Neural cell (in vitro differentiated cells): ENCODE data around the gene ZNF225. TPM values are rescaled to one million over a fixed set of nuclear protein-coding genes. Genes with fewer than 3 reads are reported as not detected.
A peak's percentile ranks its signal among the peaks of the same experiment; 100 is the strongest.
"Not testable (repeated sequence)": the region's sequence is repeated elsewhere in the genome, so short reads cannot be mapped to it uniquely, and the experiment has no call there.

Experiments used
- H2AFZ ChIP-seq: fragments of 200-600, 300-800 bp; sonication (generic), shearing (Covaris generic); 2 replicates; pipeline ENCODE4 v1.6.0; 2014; ENCODE audit warnings: low read depth, mild to moderate bottlenecking, antibody characterized with exemption, low read length, moderate library complexity
- H3F3A ChIP-seq: fragments of 200-600 bp; shearing (Covaris generic); 2 replicates; pipeline ENCODE4 v1.6.1; 2016; ENCODE audit warnings: mild to moderate bottlenecking, moderate library complexity, mixed read lengths, antibody characterized with exemption, low read length; ENCODE audit not compliant: insufficient read depth, poor library complexity, severe bottlenecking
- H3K27ac ChIP-seq: fragments of 200-600, 300-800 bp; sonication (generic), shearing (Covaris generic); 2 replicates; pipeline ENCODE4 v1.5.1; 2014; ENCODE audit warnings: mild to moderate bottlenecking, low read length, moderate library complexity
- H3K27me3 ChIP-seq: fragments of 300-800, 200-600 bp; sonication (generic), shearing (Covaris generic); 2 replicates; pipeline ENCODE4 v1.6.0; 2014; ENCODE audit warnings: mild to moderate bottlenecking, low read depth, low read length, moderate library complexity; ENCODE audit not compliant: insufficient read depth
- H3K36me3 ChIP-seq: fragments of 300-800, 200-600 bp; sonication (generic), shearing (Covaris generic); 2 replicates; pipeline ENCODE4 v1.5.1; 2014; ENCODE audit warnings: mild to moderate bottlenecking, antibody characterized with exemption, low read length, moderate library complexity; ENCODE audit not compliant: insufficient read depth
- H3K4me2 ChIP-seq: fragments of 300-800, 200-600 bp; sonication (generic), shearing (Covaris generic); 2 replicates; pipeline ENCODE4 v1.6.0; 2014; ENCODE audit warnings: mild to moderate bottlenecking, low read length
- H3K4me3 ChIP-seq: fragments of 300-800, 200-600 bp; sonication (generic), shearing (Covaris generic); 2 replicates; pipeline ENCODE4 v1.5.1; 2014; ENCODE audit warnings: mild to moderate bottlenecking, low read length, moderate library complexity
- H3K79me2 ChIP-seq: fragments of 200-600 bp; shearing (Covaris generic); replicated peaks from 2 replicates; pipeline ENCODE4 v1.6.0; 2014; ENCODE audit warnings: mild to moderate bottlenecking, low read length, moderate library complexity; ENCODE audit not compliant: insufficient read depth
- H3K9ac ChIP-seq: fragments of 300-800, 200-600 bp; sonication (generic), shearing (Covaris generic); 2 replicates; pipeline ENCODE4 v1.6.1; 2016; ENCODE audit warnings: mild to moderate bottlenecking, low read length, mixed read lengths
- H3K9me2 ChIP-seq: fragments of 200-600 bp; shearing (Covaris generic); 2 replicates; pipeline ENCODE4 v1.6.1; 2016; ENCODE audit warnings: mild to moderate bottlenecking, low read length, mixed read lengths; ENCODE audit not compliant: insufficient read depth
- H3K9me3 ChIP-seq: fragments of 200-600, 300-800 bp; sonication (generic), shearing (Covaris generic); 2 replicates; pipeline ENCODE4 v1.6.1; 2016; ENCODE audit warnings: mild to moderate bottlenecking, mixed run types, low read length, moderate library complexity, mixed read lengths
- H4K20me1 ChIP-seq: fragments of 200-600 bp; shearing (Covaris generic); 2 replicates; pipeline ENCODE4 v1.6.1; 2016; ENCODE audit warnings: mild to moderate bottlenecking, mixed run types; ENCODE audit not compliant: insufficient read depth
- EP300 ChIP-seq: fragments of 450-650 bp; conservative IDR thresholded peaks from 2 replicates; pipeline ENCODE4 v1.6.1; 2014; ENCODE audit warnings: antibody characterized with exemption, mild to moderate bottlenecking, moderate library complexity; ENCODE audit not compliant: poor library complexity, severe bottlenecking
- EZH2 ChIP-seq: fragments of 200-600, 300-800 bp; shearing (Covaris generic), sonication (generic); IDR thresholded peaks from 2 replicates; pipeline ENCODE4 v1.6.1; 2014; ENCODE audit warnings: antibody characterized with exemption, low read length, borderline replicate concordance, mild to moderate bottlenecking; ENCODE audit not compliant: insufficient read depth, poor library complexity, severe bottlenecking
- MXI1 ChIP-seq: fragments of 450-650 bp; conservative IDR thresholded peaks from 2 replicates; pipeline ENCODE4 v1.6.1; 2014; ENCODE audit warnings: antibody characterized with exemption, mild to moderate bottlenecking; ENCODE audit not compliant: poor library complexity, severe bottlenecking
- POLR2AphosphoS5 ChIP-seq: IDR thresholded peaks from 2 replicates; pipeline ENCODE4 v1.6.1; 2012
- RAD21 ChIP-seq: fragments of 450-650 bp; conservative IDR thresholded peaks from 2 replicates; pipeline ENCODE4 v1.6.1; 2014; ENCODE audit warnings: antibody characterized with exemption, mild to moderate bottlenecking, moderate library complexity
- REST ChIP-seq: IDR thresholded peaks from 2 replicates; pipeline ENCODE4 v1.6.1; 2012; ENCODE audit warnings: borderline replicate concordance
- SMC3 ChIP-seq: fragments of 450-650 bp; conservative IDR thresholded peaks from 2 replicates; pipeline ENCODE4 v1.6.1; 2014; ENCODE audit warnings: antibody characterized with exemption, mild to moderate bottlenecking, moderate library complexity; ENCODE audit not compliant: poor library complexity
- TAF1 ChIP-seq: IDR thresholded peaks from 2 replicates; pipeline ENCODE4 v1.6.1; 2012; ENCODE audit warnings: low read depth
- polyA plus RNA-seq: library from polyadenylated mRNA; depleted of rRNA; stranded (reverse); fragments of >200 nt; gene quantifications from 2 replicates; pipeline ENCODE4 v1.2.3, GENCODE V29; 2014
- TF ChIP-seq, protein P1 (sequence below): fragments of 450-650 bp; IDR thresholded peaks from 2 replicates; pipeline ENCODE4 v1.5.1; 2014; ENCODE audit warnings: antibody characterized with exemption, mild to moderate bottlenecking, moderate library complexity; ENCODE audit not compliant: poor library complexity, severe bottlenecking

Gene ZNF225
- polyA plus RNA-seq, 1 donor from 2014 or later, result 8.5 TPM

DNA sequence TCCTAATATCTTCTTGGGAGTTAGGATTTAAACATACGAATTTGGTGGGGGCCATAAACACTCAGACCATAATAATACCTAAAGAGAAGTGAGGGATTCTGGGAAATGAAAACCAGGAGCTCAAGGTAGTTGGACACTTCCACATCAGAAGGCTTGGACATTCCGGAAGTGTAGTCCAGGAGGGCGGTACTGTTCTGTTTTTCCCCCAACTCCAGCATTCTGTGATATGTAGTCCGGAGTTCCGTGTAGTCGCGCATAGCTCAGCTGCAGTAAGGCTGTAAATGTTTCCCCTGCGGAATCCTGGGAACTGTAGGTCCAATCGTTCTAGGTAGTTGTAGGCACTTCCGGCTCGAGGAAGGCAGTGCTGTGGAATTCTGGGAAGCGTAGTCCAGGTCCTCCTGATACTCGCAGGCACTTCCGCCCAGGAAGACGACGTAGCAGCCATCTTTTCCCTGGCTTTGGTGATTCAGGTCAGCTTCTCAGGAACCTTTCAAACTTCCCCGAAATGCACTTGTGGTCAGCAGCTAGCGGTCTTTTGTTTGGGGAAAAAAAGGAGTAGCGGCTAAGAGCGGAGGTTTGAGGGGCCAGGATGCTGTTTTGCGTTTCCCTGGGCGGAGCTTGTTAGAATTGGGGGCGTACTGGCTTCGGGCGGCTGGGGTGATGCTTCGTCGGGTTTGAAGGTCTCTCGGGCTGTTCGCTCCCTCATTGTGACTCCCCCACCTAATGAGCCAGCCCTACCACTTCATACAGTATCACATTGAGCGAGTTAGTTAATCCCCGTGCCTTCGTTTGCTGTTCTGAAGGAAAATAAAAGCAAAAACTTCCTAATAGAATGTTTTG is 51.7 kb downstream of the ZNF225 start, which contains the start of gene ZNF226:
TSS of gene ZNF226 (plus strand) at position 428 of the 840 bp plus-strand sequence. CDS start 4,981 bp downstream, outside the sequence.
- H3K9ac ChIP-seq, result peak within 1 kb of the TSS; percentile 83
- H3F3A ChIP-seq, result no peaks in the 10 kb centered on the region
- peak within 1 kb of the TSS; percentile 75 for H3K4me3 ChIP-seq
- H3K27ac ChIP-seq, result peak within 1 kb of the TSS; percentile 91
- peak within 1 kb of the TSS; percentile 61 for H3K4me2 ChIP-seq
- no peaks in the 10 kb centered on the region for H3K9me3 ChIP-seq
- H3K36me3 ChIP-seq, result peaks cover 5% of the 10 kb centered on the region
- TF ChIP-seq EP300, result no peak
- peak; percentile 68 for TF ChIP-seq MXI1
- TF ChIP-seq REST, result peak; percentile 79
- TF ChIP-seq, protein P1, sequence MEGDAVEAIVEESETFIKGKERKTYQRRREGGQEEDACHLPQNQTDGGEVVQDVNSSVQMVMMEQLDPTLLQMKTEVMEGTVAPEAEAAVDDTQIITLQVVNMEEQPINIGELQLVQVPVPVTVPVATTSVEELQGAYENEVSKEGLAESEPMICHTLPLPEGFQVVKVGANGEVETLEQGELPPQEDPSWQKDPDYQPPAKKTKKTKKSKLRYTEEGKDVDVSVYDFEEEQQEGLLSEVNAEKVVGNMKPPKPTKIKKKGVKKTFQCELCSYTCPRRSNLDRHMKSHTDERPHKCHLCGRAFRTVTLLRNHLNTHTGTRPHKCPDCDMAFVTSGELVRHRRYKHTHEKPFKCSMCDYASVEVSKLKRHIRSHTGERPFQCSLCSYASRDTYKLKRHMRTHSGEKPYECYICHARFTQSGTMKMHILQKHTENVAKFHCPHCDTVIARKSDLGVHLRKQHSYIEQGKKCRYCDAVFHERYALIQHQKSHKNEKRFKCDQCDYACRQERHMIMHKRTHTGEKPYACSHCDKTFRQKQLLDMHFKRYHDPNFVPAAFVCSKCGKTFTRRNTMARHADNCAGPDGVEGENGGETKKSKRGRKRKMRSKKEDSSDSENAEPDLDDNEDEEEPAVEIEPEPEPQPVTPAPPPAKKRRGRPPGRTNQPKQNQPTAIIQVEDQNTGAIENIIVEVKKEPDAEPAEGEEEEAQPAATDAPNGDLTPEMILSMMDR, result peak; percentile 19
- peak; percentile 47 for TF ChIP-seq SMC3
- no peak for TF ChIP-seq RAD21
- TF ChIP-seq EZH2, result no peak
- TF ChIP-seq POLR2AphosphoS5, result peak; percentile 83
- TF ChIP-seq TAF1, result peak; percentile 33
- no peaks in the 10 kb centered on the region for H3K9me2 ChIP-seq
- H3K27me3 ChIP-seq, result no peaks in the 10 kb centered on the region
- H3K79me2 ChIP-seq, result peaks cover 41% of the 10 kb centered on the region
- H2AFZ ChIP-seq, result peak within 1 kb of the TSS; percentile 61
- H4K20me1 ChIP-seq, result no peaks in the 10 kb centered on the region

DNA sequence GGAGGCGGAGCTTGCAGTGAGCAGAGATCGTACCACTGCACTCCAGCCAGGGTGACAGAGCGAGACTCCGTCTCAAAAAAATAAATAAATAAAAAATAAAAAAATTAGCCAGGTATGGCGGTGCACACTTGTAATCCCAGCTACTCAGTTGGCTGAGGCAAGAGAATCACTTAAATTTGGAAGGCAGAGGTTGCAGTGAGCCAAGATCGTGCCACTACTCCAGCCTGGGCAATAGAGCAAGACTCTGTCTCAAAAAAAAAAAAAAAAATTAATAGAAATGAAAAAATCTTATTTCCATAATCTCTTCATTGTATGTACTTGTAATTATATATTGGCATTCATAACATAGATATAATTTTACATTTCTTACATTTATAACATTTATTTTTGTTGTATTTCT is 57.5 kb downstream of the ZNF225 start:
- H3K9ac ChIP-seq, H2AFZ ChIP-seq, H4K20me1 ChIP-seq, H3K4me3 ChIP-seq, H3K4me2 ChIP-seq, H3K27me3 ChIP-seq, H3K27ac ChIP-seq, H3F3A ChIP-seq, H3K9me3 ChIP-seq, H3K9me2 ChIP-seq: not testable (repeated sequence)
- Histone ChIP-seq H3K36me3 (peaks cover 44% of the 10 kb centered on the region), H3K79me2 (peaks cover 34% of the 10 kb centered on the region)
